ENCODE results near the gene CHN1. TPM values are rescaled to one million over a fixed set of nuclear protein-coding genes. Genes with fewer than 3 reads are reported as not detected.

Gene CHN1
- total RNA-seq, 4 donors from 2014 or later, result 0.66 to 4.7 (median 2.4) TPM

DNA sequence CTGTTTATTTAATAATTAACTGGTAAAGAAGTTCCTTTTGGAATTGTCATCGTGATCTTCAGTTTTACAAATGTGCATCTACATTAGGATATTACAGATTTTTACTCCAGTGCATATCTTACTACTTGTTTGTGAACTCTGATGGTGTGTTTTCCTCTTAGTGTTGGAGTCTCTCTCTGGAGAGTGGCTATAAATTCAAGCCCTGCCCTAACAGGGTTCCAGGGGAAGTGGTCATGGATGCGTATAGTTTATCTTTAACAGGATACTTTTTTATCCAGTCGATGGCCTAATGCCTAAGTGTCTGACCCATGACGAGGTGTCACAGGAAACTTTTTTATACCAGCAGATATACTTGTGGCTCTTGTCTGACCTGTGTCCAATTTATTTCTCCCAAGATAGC is 75.4 kb downstream of the CHN1 start:
- in situ Hi-C loops (cut with MboI; ENCODE audit: low sequenced_read_pairs in 4 of 4) (no loop called here), intact Hi-C loops (cut with DNase I; ENCODE audit: low total_unique reads) (no loop called here)

DNA sequence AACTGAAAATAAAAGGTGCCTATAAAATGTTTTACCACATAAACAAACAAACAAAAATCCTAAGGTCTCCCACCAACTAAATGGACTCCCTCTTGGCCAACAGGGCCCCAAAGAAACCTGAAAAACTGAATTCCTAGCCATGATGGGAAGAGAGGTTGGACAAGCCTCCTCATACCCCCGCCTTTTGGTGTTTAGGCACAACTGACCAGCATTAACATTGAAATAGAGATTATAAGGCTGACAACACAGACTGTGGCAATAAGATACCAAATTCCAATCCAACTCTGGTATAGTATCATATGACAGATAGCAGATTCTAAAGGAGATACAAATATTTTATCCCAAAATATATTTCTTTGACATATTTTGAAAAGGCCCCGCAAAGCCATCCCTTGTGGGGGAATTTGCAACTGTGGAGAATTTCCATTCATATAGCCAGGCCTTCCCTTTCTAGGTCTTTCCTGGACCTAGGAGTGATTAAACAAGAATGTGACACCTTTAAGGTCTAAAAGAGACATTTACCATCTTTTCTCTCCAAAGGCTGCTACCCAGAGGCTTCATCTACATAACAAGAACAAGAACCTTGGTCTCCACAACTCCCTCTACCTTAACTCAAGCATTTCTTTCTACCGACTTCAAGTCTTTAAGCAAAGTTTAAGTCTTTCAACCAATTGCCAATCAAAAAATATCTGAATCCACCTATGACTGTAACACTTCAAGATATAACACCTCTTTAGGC is 80.0 kb downstream of the CHN1 start:
- in situ Hi-C loops (cut with MboI; ENCODE audit: low sequenced_read_pairs in 4 of 4), result no loop called here
- no peaks in the 10 kb centered on the region for H3K4me1 ChIP-seq
- no peak overlapping the region for H3K4me3 ChIP-seq
- H3K27ac ChIP-seq, result no peak overlapping the region
- DNase-seq, result no peak
- intact Hi-C loops (cut with DNase I; ENCODE audit: low total_unique reads), result no loop called here
- TF ChIP-seq, protein P1, sequence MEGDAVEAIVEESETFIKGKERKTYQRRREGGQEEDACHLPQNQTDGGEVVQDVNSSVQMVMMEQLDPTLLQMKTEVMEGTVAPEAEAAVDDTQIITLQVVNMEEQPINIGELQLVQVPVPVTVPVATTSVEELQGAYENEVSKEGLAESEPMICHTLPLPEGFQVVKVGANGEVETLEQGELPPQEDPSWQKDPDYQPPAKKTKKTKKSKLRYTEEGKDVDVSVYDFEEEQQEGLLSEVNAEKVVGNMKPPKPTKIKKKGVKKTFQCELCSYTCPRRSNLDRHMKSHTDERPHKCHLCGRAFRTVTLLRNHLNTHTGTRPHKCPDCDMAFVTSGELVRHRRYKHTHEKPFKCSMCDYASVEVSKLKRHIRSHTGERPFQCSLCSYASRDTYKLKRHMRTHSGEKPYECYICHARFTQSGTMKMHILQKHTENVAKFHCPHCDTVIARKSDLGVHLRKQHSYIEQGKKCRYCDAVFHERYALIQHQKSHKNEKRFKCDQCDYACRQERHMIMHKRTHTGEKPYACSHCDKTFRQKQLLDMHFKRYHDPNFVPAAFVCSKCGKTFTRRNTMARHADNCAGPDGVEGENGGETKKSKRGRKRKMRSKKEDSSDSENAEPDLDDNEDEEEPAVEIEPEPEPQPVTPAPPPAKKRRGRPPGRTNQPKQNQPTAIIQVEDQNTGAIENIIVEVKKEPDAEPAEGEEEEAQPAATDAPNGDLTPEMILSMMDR (IDR thresholded peaks at IDR 0.05 in 4 of 5, conservative IDR thresholded peaks at IDR 0.05 in 1 of 5), result no peak
- TF ChIP-seq POLR2A (IDR thresholded peaks at IDR 0.05), result no peak
- H3K9me3 ChIP-seq, result no peaks in the 10 kb centered on the region
- H3K36me3 ChIP-seq, result no peaks in the 10 kb centered on the region
- H3K27me3 ChIP-seq, result no peaks in the 10 kb centered on the region
- ATAC-seq, result no peak

More for the DNA sequence above, 75.4 kb downstream of the CHN1 start:
- no peaks in the 10 kb centered on the region for H3K36me3 ChIP-seq
- H3K27ac ChIP-seq, result no peak overlapping the region
- TF ChIP-seq, protein P1 (IDR thresholded peaks at IDR 0.05 in 4 of 5, conservative IDR thresholded peaks at IDR 0.05 in 1 of 5), result no peak
- no peak for TF ChIP-seq POLR2A (IDR thresholded peaks at IDR 0.05)
- H3K4me1 ChIP-seq, result no peaks in the 10 kb centered on the region
- no peak overlapping the region for H3K4me3 ChIP-seq
- ATAC-seq (no peak), DNase-seq (no peak)
- no peaks in the 10 kb centered on the region for H3K9me3 ChIP-seq
- H3K27me3 ChIP-seq, result no peaks in the 10 kb centered on the region

DNA sequence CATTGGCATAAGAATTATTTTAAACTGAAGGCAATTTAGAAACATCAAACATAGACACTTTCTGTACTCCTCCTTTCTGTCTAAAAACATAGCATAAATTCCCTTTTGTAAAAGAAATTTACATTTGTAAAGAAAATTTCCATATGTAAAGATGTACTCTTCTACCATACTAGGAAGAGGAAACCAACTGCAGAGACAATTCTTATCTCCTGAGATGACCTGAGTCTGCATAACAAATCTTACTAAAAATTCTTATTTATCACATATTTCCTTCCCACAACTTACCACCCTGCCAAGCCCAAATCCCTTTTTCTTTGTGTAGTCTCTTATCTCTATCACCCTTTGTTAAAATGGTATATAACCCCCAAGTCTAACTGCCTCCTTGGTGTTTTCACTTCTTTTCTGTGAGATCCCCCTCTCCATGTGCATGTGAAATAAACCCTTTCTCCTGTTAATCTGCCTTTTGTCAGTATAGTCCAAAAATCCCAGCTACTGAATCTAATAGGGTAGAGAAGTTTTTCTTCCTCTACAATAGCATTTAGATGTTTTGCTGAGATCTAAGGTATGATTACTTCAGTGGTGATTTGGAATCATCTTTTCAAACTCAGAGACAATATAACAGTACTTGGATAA is 81.0 kb downstream of the CHN1 start:
- DNase-seq, result no peak
- H3K9me3 ChIP-seq, result no peaks in the 10 kb centered on the region
- H3K27ac ChIP-seq, result no peak overlapping the region
- intact Hi-C loops (cut with DNase I; ENCODE audit: low total_unique reads) (no loop called here), in situ Hi-C loops (cut with MboI; ENCODE audit: low sequenced_read_pairs in 4 of 4) (no loop called here)
- ATAC-seq, result no peak
- TF ChIP-seq POLR2A (IDR thresholded peaks at IDR 0.05), result no peak
- TF ChIP-seq, protein P1 (IDR thresholded peaks at IDR 0.05 in 4 of 5, conservative IDR thresholded peaks at IDR 0.05 in 1 of 5), result no peak
- H3K4me1 ChIP-seq, result no peaks in the 10 kb centered on the region
- no peaks in the 10 kb centered on the region for H3K27me3 ChIP-seq
- H3K4me3 ChIP-seq, result no peak overlapping the region
- no peaks in the 10 kb centered on the region for H3K36me3 ChIP-seq

DNA sequence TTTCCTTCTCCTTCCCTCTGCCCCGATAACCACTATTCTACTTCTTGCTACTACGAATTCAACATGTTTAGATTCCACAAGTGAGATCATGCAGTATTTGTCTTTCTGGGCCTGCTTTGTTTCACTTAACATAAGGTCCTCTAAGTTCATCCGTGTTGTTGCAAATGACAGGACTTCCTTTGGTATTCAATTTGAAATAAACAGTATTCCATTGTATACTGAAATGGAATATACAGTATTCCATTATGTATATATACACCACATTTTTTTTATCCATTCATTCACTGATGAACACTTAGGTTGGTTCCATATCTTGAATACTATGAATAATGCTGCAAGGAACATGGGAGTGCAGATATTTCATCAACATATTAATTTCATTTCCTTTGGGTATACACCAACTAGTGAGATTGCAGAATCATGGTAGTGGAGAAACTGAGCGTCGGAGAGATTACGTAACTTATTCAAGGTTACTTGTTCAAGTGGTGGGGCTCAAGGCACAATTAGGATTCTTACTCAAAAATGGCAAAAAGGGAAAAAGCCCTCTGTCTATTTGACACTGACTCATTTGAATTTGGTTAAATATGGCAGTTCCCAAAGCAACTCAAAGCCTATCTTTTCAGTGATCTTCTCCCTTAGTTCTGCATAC is 85.1 kb downstream of the CHN1 start:
- DNase-seq (no peak), ATAC-seq (no peak)
- in situ Hi-C loops (cut with MboI; ENCODE audit: low sequenced_read_pairs in 4 of 4), result no loop called here
- Histone ChIP-seq H3K27ac (no peak overlapping the region), H3K4me1 (no peaks in the 10 kb centered on the region), H3K36me3 (no peaks in the 10 kb centered on the region), H3K9me3 (no peaks in the 10 kb centered on the region), H3K27me3 (no peaks in the 10 kb centered on the region), H3K4me3 (no peak overlapping the region)
- intact Hi-C loops (cut with DNase I; ENCODE audit: low total_unique reads), result no loop called here
- no peak for TF ChIP-seq POLR2A (IDR thresholded peaks at IDR 0.05)
- TF ChIP-seq, protein P1 (IDR thresholded peaks at IDR 0.05 in 4 of 5, conservative IDR thresholded peaks at IDR 0.05 in 1 of 5), result no peak

Data from gastrocnemius medialis (tissue), 4 donors.